Psoas muscle (tissue), 8 donors: Measurements from ENCODE around the gene JOSD2. TPM values are rescaled to one million over a fixed set of nuclear protein-coding genes. Genes with fewer than 3 reads are reported as not detected.

Experiments used
- ATAC-seq, 4 donors: fragments of 200-7000 bp; cut with Tn5 transposase; one replicate each; pipeline ENCODE4 v1.9.1; 2020; ENCODE audit warnings: moderate library complexity in 3 of 4, mild to moderate bottlenecking in 2 of 4
- DNase-seq, 2 donors: peaks; one replicate each; pipeline ENCODE4 v3.0.0-alpha.2; 2020
- H3K27ac ChIP-seq: fragments of 200-600 bp; one replicate; pipeline ENCODE4 v1.8.0; 2022
- H3K27me3 ChIP-seq, 3 donors: fragments of 200-600 bp in 1 of 3; one replicate each; pipeline versions ENCODE4 v1.6.1 to v1.8.0; 2013 to 2022; ENCODE audit warnings: low read length in 2 of 3, mild to moderate bottlenecking in 2 of 3, moderate library complexity in 1 of 3; ENCODE audit not compliant: insufficient read depth in 3 of 3
- H3K36me3 ChIP-seq, 2 donors: fragments of 200-600 bp in 1 of 2; one replicate each; pipeline versions ENCODE4 v1.6.1 to v1.8.0; 2013 to 2022; ENCODE audit warnings: low read depth in 1 of 2, mild to moderate bottlenecking in 1 of 2, moderate library complexity in 1 of 2; ENCODE audit not compliant: insufficient read depth in 1 of 2
- H3K4me1 ChIP-seq: fragments of 200-600 bp; one replicate; pipeline ENCODE4 v1.8.0; 2022
- H3K4me3 ChIP-seq: fragments of 200-600 bp; one replicate; pipeline ENCODE4 v1.8.0; 2022; ENCODE audit warnings: mild to moderate bottlenecking
- H3K9me3 ChIP-seq: fragments of 200-600 bp; one replicate; pipeline ENCODE4 v1.8.0; 2022
- CTCF ChIP-seq: fragments of 200-600 bp; IDR thresholded peaks from one replicate; pipeline ENCODE4 v1.8.0; 2022; ENCODE audit warnings: antibody characterized with exemption
- WGBS, 3 donors: extraction: QIAGEN DNeasy Blood & Tissue Kit; methylation state at CpG; one replicate each; pipeline versions ENCODE4 v1.1.6 to v1.1.7; 2013; 5-methylcytosine and 5-hydroxymethylcytosine counted together
- intact Hi-C, 2 donors: fragments of 100-400 bp; cut with DNase I; formaldehyde crosslinking; loops; one replicate each; pipeline versions ENCODE4 v1.11.0 to v1.14.2; 2022
- polyA plus RNA-seq, 3 donors: library from polyadenylated mRNA; stranded (reverse); fragments of 200-250 nt; gene quantifications; one replicate each; pipeline ENCODE4 v1.2.3, GENCODE V29; 2013
- total RNA-seq, 4 donors: library from RNA; stranded (reverse); fragmentation: NEBNext Ultra II Directional in 2 of 4; extraction: Animal tissue kit (Norgen Biotek cat#: 25700) in 2 of 4; gene quantifications; one replicate each; pipeline versions ENCODE4 v1.2.1 to v1.2.4, GENCODE V29; 2021 to 2023
- donor health status: healthy with polysubstance abuse.
- donor health status: DM: no; HTN: no; CAD: no; lungs with moderate emphysema.
- donor health status: Bipolar disorder and iron deficiency.
- donor health status: healthy.
- donor health status: DM: yes; HTN: yes; CAD: no.
- donor health status: DM: no; HTN: no; CAD: no.
- donor health status: DM: no; HTN: no; CAD: no.
- donor health status: DM: yes; HTN: yes; CAD: no.

JOSD2 gene
- total and polyA plus RNA-seq, 7 donors, result 28.5 to 87.2 (median 41.0) TPM

- Histone ChIP-seq H3K27me3 (no peaks in the 10 kb centered on the region), H3K9me3 (no peaks in the 10 kb centered on the region), H3K36me3 (peaks cover 0 to 4% of the 10 kb centered on the region in 2 donors), H3K4me3 (peak overlapping the region; percentile 68), H3K4me1 (peaks cover 7% of the 10 kb centered on the region), H3K27ac (peak overlapping the region; percentile 94)
- peak; percentile 82 to 86 for DNase-seq
- no peak for TF ChIP-seq CTCF
- ATAC-seq, result peak; percentile 72 to 77 (median 75)
- 20 to 35% (median 22%) methylated on average over 9 to 10 of the region's 10 CpGs for WGBS, 3 donors
- intact Hi-C loops, result loop anchor here in 1 of 2 donors (2.0 kb wide), 1 partner anchor 68 kb away; the partner anchor contains the start of gene MYBPC2
Measured at GRCh38 chr19:50500753-50501151, 10.2 kb downstream of the JOSD2 start.

- H3K27ac ChIP-seq, result peak overlapping the region; percentile 94
- peak; percentile 19 for TF ChIP-seq CTCF
- no peaks in the 10 kb centered on the region for H3K27me3 ChIP-seq
- intact Hi-C loops, result loop anchor here in 1 of 2 donors (2.0 kb wide), 1 partner anchor 67 kb away; the partner anchor contains the start of gene MYBPC2
- H3K36me3 ChIP-seq, result no peaks in the 10 kb centered on the region
- H3K4me1 ChIP-seq, result peaks cover 7% of the 10 kb centered on the region
- peak overlapping the region; percentile 68 for H3K4me3 ChIP-seq
- H3K9me3 ChIP-seq, result no peaks in the 10 kb centered on the region
- ATAC-seq (peak; percentile 76 to 85 (median 82)), DNase-seq (peak; percentile 83 to 92)
- WGBS, 3 donors, result 16 to 21% (median 17%) methylated on average over 19 to 27 of the region's 27 CpGs
Measured at GRCh38 chr19:50500060-50500752, 10.8 kb downstream of the JOSD2 start.

- TF ChIP-seq CTCF, result no peak
- DNase-seq, result peak in 1 of 2 donors; percentile 0
- H3K27ac ChIP-seq, result peak overlapping the region; percentile 75
- no peaks in the 10 kb centered on the region for H3K9me3 ChIP-seq
- ATAC-seq, result no peak
- H3K36me3 ChIP-seq, result no peaks in the 10 kb centered on the region
- intact Hi-C loops, result no loop called here
- 27 to 28% (median 27%) methylated on average over 10 to 11 of the region's 11 CpGs for WGBS, 3 donors
- H3K27me3 ChIP-seq, result no peaks in the 10 kb centered on the region
- H3K4me3 ChIP-seq, result peak overlapping the region; percentile 72
- H3K4me1 ChIP-seq, result peaks cover 7% of the 10 kb centered on the region
Measured at GRCh38 chr19:50498219-50499056, 12.6 kb downstream of the JOSD2 start.

GRCh38 chr19:50497022-50497405 is 14.0 kb downstream of the JOSD2 start:
- Histone ChIP-seq H3K4me3 (peak overlapping the region; percentile 72), H3K9me3 (no peaks in the 10 kb centered on the region), H3K36me3 (no peaks in the 10 kb centered on the region), H3K4me1 (peaks cover 7% of the 10 kb centered on the region), H3K27me3 (no peaks in the 10 kb centered on the region), H3K27ac (peak overlapping the region; percentile 73)
- WGBS, 3 donors, result 20 to 39% (median 31%) methylated on average over 8 of the region's 8 CpGs
- intact Hi-C loops, result no loop called here
- DNase-seq (peak in 1 of 2 donors; percentile 9), ATAC-seq (no peak)
- no peak for TF ChIP-seq CTCF
